GM12873 (cell line): ENCODE results near the gene B3GNT8.

Source experiments
- CTCF ChIP-seq: IDR thresholded peaks from 2 replicates; pipeline ENCODE4 v1.5.1; 2012; ENCODE audit warnings: low read depth, mild to moderate bottlenecking, moderate library complexity, low read length, control low read depth; ENCODE audit not compliant: insufficient read depth; ENCODE audit errors: missing control alignments

Gene B3GNT8

GRCh38 chr19:41452584-41453275, 25.6 kb upstream of the B3GNT8 start:
- no peak for TF ChIP-seq CTCF

GRCh38 chr19:41449865-41450178, 22.6 kb upstream of the B3GNT8 start:
- TF ChIP-seq CTCF = no peak

GRCh38 chr19:41449079-41449864, 22.1 kb upstream of the B3GNT8 start:
- peak; percentile 93 for TF ChIP-seq CTCF

- TF ChIP-seq CTCF = peak; percentile 13
These were observed 20.7 kb upstream of the B3GNT8 start for GRCh38 chr19:41447732-41448332.

- TF ChIP-seq CTCF = no peak
These were observed 18.4 kb upstream of the B3GNT8 start for GRCh38 chr19:41445575-41445974.

GRCh38 chr19:41443813-41444455, 16.8 kb upstream of the B3GNT8 start:
- TF ChIP-seq CTCF = no peak

GRCh38 chr19:41442473-41443355, 15.5 kb upstream of the B3GNT8 start, which contains the start of gene ERICH4:
Gene ERICH4 (plus strand): TSS chr19:41443156. CDS start chr19:41443170, 14 bp downstream.
- no peak for TF ChIP-seq CTCF
